ENCODE measurements around the gene SALL4.

Gene SALL4

DNA sequence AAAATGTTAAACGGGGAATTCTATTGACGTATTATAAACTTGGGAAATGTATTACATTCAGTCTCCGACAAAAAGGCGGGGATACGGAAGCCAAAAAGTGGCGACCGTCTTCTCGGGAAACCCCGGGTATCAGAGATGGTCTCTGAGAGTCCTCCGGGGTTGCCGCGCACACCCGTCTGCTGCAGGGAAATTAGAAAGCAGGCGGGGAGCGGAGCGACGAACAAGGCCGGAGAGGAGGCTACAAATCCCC lies 1.5 kb downstream of the SALL4 start:
- TF ChIP-seq, protein P1, sequence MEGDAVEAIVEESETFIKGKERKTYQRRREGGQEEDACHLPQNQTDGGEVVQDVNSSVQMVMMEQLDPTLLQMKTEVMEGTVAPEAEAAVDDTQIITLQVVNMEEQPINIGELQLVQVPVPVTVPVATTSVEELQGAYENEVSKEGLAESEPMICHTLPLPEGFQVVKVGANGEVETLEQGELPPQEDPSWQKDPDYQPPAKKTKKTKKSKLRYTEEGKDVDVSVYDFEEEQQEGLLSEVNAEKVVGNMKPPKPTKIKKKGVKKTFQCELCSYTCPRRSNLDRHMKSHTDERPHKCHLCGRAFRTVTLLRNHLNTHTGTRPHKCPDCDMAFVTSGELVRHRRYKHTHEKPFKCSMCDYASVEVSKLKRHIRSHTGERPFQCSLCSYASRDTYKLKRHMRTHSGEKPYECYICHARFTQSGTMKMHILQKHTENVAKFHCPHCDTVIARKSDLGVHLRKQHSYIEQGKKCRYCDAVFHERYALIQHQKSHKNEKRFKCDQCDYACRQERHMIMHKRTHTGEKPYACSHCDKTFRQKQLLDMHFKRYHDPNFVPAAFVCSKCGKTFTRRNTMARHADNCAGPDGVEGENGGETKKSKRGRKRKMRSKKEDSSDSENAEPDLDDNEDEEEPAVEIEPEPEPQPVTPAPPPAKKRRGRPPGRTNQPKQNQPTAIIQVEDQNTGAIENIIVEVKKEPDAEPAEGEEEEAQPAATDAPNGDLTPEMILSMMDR (IDR thresholded peaks at IDR 0.05; ENCODE audit: low read depth, low read length, missing control alignments): no peak
- H3K4me3 ChIP-seq (ENCODE audit: low read depth, low read length): peak overlapping the region; percentile 61
- no peak overlapping the region for H3K27ac ChIP-seq
- in situ Hi-C loops (cut with HindIII; ENCODE audit: low pct_ligation_motif_present, low sequenced_read_pairs): no loop called here
- H3K27me3 ChIP-seq (replicated peaks): no peaks in the 10 kb centered on the region
- H3K36me3 ChIP-seq (replicated peaks): no peaks in the 10 kb centered on the region
- DNase-seq: no peak

DNA sequence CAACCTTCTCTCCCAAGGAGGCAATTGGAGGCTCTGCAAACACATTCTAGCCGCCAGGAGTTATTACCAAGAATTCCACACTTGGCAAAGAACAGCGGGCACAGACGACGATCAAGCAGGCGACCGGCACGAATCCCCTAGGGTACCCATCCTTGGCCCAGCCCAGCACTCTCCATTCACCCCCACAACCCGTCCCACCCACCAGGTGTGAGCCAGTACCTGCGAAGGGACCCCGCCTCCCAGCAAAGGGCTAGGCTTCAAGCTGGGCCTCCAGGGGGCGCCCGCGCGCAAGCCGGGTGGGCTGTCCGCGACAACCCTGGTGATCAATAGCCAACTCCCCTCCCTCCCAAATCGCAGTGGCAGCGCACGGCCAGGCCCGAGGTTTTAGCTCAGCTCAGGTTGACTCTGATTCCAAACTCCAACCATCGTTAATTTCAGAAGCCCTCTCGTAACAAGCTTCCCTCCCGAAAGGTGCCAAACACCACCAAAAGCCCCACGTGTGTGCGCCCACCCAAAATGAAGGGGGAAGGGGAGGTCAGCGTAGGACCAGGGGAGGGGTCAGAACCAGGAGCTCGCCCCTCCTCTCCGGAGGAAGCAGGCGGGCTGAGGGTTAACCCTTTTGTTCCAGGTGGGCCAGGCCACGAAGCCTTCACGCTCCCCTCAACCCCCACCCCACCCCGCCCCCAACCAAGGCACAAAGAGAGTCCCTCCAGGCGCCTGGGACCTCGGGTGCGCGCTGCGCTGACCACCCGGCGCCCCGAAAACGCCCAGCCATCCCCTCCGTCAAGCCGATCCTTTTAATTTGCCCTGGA lies 2.1 kb downstream of the SALL4 start:
- H3K4me3 ChIP-seq (ENCODE audit: low read depth, low read length): peak overlapping the region; percentile 61
- H3K27me3 ChIP-seq (replicated peaks): no peaks in the 10 kb centered on the region
- no peak overlapping the region for H3K27ac ChIP-seq
- DNase-seq: no peak
- in situ Hi-C loops (cut with HindIII; ENCODE audit: low pct_ligation_motif_present, low sequenced_read_pairs): no loop called here
- TF ChIP-seq, protein P1 (IDR thresholded peaks at IDR 0.05; ENCODE audit: low read depth, low read length, missing control alignments): peak; percentile 98
- H3K36me3 ChIP-seq (replicated peaks): no peaks in the 10 kb centered on the region

DNA sequence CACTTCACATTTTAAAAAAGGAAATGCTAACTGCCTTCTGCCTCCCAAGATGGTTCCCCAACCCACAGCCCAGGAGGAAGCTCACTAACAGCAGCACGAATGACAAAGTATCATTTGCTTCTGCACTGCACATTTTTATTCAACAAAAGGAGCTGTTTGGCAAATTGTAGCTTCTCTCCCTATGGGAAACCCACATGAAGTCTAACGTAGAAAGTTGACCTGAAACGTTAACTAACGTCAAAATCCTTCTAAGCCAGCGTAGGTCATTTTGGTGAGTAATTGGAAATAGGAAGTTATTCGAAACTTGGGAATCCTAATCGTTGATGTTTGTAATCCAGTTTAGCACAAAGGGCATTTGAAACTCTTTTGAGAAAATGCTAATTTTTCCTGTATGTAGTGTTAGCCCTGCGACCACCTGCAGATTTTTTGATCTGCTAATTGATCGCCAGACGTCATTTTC lies 2.9 kb downstream of the SALL4 start:
- TF ChIP-seq, protein P1 (IDR thresholded peaks at IDR 0.05; ENCODE audit: low read depth, low read length, missing control alignments): no peak
- H3K36me3 ChIP-seq (replicated peaks): no peaks in the 10 kb centered on the region
- H3K27me3 ChIP-seq (replicated peaks): no peaks in the 10 kb centered on the region
- no peak overlapping the region for H3K27ac ChIP-seq
- in situ Hi-C loops (cut with HindIII; ENCODE audit: low pct_ligation_motif_present, low sequenced_read_pairs): no loop called here
- no peak for DNase-seq
- no peak overlapping the region for H3K4me3 ChIP-seq (ENCODE audit: low read depth, low read length)

DNA sequence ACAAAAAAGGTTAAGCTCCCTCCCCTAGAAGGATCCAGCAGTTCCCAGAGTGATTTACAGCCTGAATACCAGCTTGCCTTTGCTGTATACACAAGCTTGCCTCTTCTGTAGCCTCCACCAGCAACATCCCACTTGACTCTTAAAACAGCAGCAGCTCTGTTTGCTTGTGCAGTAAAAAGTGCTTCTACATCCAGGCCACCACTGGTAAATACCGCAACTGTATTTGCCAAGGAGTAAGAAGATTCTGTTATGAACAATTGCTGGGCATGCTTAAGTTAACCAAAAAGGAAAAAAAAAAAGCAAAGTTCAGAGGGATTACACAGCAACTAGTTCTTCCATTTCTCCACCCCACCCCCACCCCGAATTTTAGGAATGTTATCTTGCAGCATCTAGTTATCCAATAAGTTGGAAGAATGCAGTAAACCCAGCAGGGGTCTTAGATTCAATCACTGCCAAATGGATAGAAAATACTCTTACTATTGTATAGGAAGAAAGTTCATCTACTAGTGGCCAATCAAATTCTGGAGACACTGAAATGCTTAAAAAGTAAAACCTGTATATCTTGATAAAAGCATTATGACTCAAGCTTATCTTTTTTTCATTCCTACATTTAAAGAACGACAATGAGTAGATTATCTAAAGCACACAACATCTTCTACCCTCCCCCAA lies 4.8 kb downstream of the SALL4 start:
- Histone ChIP-seq H3K36me3 (replicated peaks) (no peaks in the 10 kb centered on the region), H3K27ac (peak overlapping the region; percentile 30), H3K27me3 (replicated peaks) (no peaks in the 10 kb centered on the region), H3K4me3 (ENCODE audit: low read depth, low read length) (no peak overlapping the region)
- in situ Hi-C loops (cut with HindIII; ENCODE audit: low pct_ligation_motif_present, low sequenced_read_pairs): no loop called here
- peak; percentile 12 for DNase-seq
- TF ChIP-seq, protein P1 (IDR thresholded peaks at IDR 0.05; ENCODE audit: low read depth, low read length, missing control alignments): no peak

DNA sequence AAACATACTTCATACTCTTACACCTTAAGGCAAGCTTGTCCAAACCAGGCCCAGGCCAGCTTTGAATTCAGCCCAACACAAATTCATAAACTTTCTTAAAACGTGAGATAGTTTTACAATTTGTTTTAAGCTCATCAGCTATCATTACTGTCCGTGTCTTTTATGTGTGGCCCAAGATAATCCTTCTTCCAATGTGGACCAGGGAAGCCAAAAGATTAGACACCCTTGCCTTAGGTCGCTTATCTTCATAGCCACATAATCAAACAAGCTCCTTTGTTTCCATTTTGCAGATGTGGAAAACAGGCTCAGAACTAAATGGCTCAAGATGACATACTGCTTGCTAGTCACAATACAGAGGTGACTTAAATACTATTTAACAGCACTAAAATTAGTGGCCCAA lies 6.0 kb downstream of the SALL4 start:
- no peaks in the 10 kb centered on the region for H3K27me3 ChIP-seq (replicated peaks)
- DNase-seq: no peak
- TF ChIP-seq, protein P1 (IDR thresholded peaks at IDR 0.05; ENCODE audit: low read depth, low read length, missing control alignments): no peak
- H3K36me3 ChIP-seq (replicated peaks): no peaks in the 10 kb centered on the region
- in situ Hi-C loops (cut with HindIII; ENCODE audit: low pct_ligation_motif_present, low sequenced_read_pairs): no loop called here
- no peak overlapping the region for H3K27ac ChIP-seq
- no peak overlapping the region for H3K4me3 ChIP-seq (ENCODE audit: low read depth, low read length)

All from brain microvascular endothelial cell (primary cell).